ENCODE measurements around the gene ARSD. TPM values are rescaled to one million over a fixed set of nuclear protein-coding genes. Genes with fewer than 3 reads are reported as not detected.

The ARSD gene
- total and polyA plus RNA-seq, 2 of the 13 experiments (the other 11 are each of a cell fraction or from before 2014, with no cell fraction given): 4.8 to 6.8 TPM

DNA sequence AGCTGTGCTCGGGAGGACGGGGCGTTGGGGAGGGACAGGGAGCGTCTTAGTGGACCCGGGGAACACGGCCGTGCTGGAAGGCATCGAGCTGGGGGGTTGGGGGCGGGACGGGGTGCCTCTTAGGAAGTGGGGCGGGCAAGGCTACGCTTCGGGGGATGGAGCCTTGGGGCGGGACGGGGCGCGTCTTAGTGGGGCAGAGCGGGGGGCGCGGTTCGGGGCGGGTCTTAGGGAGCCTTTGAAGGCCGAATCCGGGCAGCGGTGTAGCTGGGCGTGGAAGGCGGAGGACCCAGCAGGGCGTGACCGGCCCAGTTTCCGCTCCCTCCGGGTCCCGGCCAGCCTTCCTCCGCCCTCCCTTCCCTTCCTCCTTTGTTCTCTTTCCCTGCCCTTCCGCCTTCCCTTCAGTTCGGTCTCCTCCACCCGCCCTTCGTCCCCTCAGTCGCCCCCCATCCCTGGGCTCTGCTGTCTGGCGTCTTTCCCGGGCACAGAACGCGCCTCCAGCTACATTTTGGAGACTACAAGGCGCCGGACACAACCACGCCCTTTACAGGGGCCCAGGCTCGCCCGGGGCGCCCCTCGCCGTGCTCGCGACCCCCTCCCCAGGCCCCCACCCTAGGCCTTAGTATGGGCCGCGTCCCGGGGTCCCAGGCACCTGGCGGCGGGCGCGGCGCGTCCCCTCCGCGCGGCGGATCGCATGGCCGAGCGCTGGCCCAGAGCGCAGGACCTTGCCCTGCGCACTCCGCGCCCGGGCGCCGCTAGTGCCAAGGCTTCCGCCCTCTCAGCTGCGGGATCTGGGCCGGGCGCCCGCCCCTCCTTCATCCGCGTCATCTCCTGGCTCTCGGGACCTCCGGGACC is at the start of gene ARSD (continued):
- TF ChIP-seq ZNF629 (CRISPR knock-in tag; conservative IDR thresholded peaks at IDR 0.05) (no peak), MXI1 (IDR thresholded peaks at IDR 0.05; ENCODE audit: borderline replicate concordance, low read depth, low read length) (peak; percentile 7; the same call in 1 of the 3 replicates), HOXD1 (CRISPR knock-in tag; IDR thresholded peaks at IDR 0.05) (no peak), CAMTA2 (CRISPR knock-in tag; IDR thresholded peaks at IDR 0.05; ENCODE audit: borderline replicate concordance) (no peak), JARID2 (CRISPR knock-in tag; IDR thresholded peaks at IDR 0.05; ENCODE audit: insufficient replicate concordance) (no peak), PAF1 (CRISPR knock-in tag; IDR thresholded peaks at IDR 0.05) (no peak), POLR2A (IDR thresholded peaks at IDR 0.05; ENCODE audit: insufficient read depth in 1 of 2, low read depth in 2 of 2, low read length in 2 of 2) (peak; percentile 57 to 86), HCFC1 (IDR thresholded peaks at IDR 0.05; ENCODE audit: low read depth, low read length) (no peak), ZNF12 (CRISPR knock-in tag; IDR thresholded peaks at IDR 0.05) (no peak), ZNF766 (CRISPR knock-in tag; IDR thresholded peaks at IDR 0.05; ENCODE audit: borderline replicate concordance) (no peak), HOXA3 (CRISPR knock-in tag; IDR thresholded peaks at IDR 0.05) (0 out of 2 replicates have a peak, but pooled peaks have one; percentile 25), SAP130 (CRISPR knock-in tag; IDR thresholded peaks at IDR 0.05; ENCODE audit: low read depth) (peak; percentile 65), DNMT3B (CRISPR knock-in tag; conservative IDR thresholded peaks at IDR 0.05) (no peak), ERF (CRISPR knock-in tag; IDR thresholded peaks at IDR 0.05) (no peak)
- TF ChIP-seq, protein P1, sequence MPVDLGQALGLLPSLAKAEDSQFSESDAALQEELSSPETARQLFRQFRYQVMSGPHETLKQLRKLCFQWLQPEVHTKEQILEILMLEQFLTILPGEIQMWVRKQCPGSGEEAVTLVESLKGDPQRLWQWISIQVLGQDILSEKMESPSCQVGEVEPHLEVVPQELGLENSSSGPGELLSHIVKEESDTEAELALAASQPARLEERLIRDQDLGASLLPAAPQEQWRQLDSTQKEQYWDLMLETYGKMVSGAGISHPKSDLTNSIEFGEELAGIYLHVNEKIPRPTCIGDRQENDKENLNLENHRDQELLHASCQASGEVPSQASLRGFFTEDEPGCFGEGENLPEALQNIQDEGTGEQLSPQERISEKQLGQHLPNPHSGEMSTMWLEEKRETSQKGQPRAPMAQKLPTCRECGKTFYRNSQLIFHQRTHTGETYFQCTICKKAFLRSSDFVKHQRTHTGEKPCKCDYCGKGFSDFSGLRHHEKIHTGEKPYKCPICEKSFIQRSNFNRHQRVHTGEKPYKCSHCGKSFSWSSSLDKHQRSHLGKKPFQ (CRISPR knock-in tag; IDR thresholded peaks at IDR 0.05; ENCODE audit: insufficient replicate concordance): no peak
- TF ChIP-seq, protein P2, sequence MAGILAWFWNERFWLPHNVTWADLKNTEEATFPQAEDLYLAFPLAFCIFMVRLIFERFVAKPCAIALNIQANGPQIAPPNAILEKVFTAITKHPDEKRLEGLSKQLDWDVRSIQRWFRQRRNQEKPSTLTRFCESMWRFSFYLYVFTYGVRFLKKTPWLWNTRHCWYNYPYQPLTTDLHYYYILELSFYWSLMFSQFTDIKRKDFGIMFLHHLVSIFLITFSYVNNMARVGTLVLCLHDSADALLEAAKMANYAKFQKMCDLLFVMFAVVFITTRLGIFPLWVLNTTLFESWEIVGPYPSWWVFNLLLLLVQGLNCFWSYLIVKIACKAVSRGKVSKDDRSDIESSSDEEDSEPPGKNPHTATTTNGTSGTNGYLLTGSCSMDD (CRISPR knock-in tag; IDR thresholded peaks at IDR 0.05): no peak
- TF ChIP-seq, protein P3, sequence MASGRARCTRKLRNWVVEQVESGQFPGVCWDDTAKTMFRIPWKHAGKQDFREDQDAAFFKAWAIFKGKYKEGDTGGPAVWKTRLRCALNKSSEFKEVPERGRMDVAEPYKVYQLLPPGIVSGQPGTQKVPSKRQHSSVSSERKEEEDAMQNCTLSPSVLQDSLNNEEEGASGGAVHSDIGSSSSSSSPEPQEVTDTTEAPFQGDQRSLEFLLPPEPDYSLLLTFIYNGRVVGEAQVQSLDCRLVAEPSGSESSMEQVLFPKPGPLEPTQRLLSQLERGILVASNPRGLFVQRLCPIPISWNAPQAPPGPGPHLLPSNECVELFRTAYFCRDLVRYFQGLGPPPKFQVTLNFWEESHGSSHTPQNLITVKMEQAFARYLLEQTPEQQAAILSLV (CRISPR knock-in tag; IDR thresholded peaks at IDR 0.05; ENCODE audit: borderline replicate concordance): no peak
- TF ChIP-seq, protein P4, sequence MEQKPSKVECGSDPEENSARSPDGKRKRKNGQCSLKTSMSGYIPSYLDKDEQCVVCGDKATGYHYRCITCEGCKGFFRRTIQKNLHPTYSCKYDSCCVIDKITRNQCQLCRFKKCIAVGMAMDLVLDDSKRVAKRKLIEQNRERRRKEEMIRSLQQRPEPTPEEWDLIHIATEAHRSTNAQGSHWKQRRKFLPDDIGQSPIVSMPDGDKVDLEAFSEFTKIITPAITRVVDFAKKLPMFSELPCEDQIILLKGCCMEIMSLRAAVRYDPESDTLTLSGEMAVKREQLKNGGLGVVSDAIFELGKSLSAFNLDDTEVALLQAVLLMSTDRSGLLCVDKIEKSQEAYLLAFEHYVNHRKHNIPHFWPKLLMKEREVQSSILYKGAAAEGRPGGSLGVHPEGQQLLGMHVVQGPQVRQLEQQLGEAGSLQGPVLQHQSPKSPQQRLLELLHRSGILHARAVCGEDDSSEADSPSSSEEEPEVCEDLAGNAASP (CRISPR knock-in tag; IDR thresholded peaks at IDR 0.05; ENCODE audit: borderline replicate concordance): no peak
